H1 (cell line): ENCODE results near the gene CELF3.

Source experiments
- CTCF ChIP-seq, 3 experiments: IDR thresholded peaks; 1 replicate in 2 of 3; 2 replicates in 1 of 3; pipeline versions ENCODE4 v1.5.1 to v1.6.1; 2011; ENCODE audit warnings: low read length in 3 of 3, mild to moderate bottlenecking in 3 of 3, inconsistent platforms in 2 of 3, low read depth in 1 of 3, moderate library complexity in 1 of 3; ENCODE audit not compliant: insufficient read depth in 1 of 3; ENCODE audit errors: control extremely low read depth in 1 of 3
- EP300 ChIP-seq, 2 experiments: IDR thresholded peaks; 1 replicate in 1 of 2; 2 replicates in 1 of 2; pipeline ENCODE4 v1.6.1; 2011 to 2012; ENCODE audit warnings: low read depth in 2 of 2, low read length in 2 of 2, mild to moderate bottlenecking in 2 of 2, borderline replicate concordance in 1 of 2, inconsistent platforms in 1 of 2, moderate library complexity in 1 of 2
- EZH2 ChIP-seq: fragments of 200-600 bp; sonication (generic); IDR thresholded peaks from 2 replicates; pipeline ENCODE4 v1.7.1; 2012; ENCODE audit warnings: low read depth, mild to moderate bottlenecking, moderate library complexity, low read length, inconsistent platforms; ENCODE audit not compliant: severe bottlenecking
- GABPA ChIP-seq: IDR thresholded peaks from 2 replicates; pipeline ENCODE4 v1.6.1; 2011; ENCODE audit warnings: mild to moderate bottlenecking, low read length, moderate library complexity, borderline replicate concordance; ENCODE audit not compliant: insufficient read depth
- MAX ChIP-seq: IDR thresholded peaks from 2 replicates; pipeline ENCODE4 v1.6.1; 2012; ENCODE audit warnings: inconsistent platforms
- POLR2A ChIP-seq, 2 experiments: IDR thresholded peaks; 1 replicate in 1 of 2; 2 replicates in 1 of 2; pipeline ENCODE4 v1.6.1; 2011; ENCODE audit warnings: low read depth in 2 of 2, low read length in 2 of 2, mild to moderate bottlenecking in 2 of 2; ENCODE audit errors: control extremely low read depth in 1 of 2
- POLR2AphosphoS5 ChIP-seq: IDR thresholded peaks from 2 replicates; pipeline ENCODE4 v1.6.1; 2011; ENCODE audit warnings: low read depth, low read length
- TAF1 ChIP-seq: IDR thresholded peaks from 2 replicates; pipeline ENCODE4 v1.6.1; 2011; ENCODE audit warnings: mild to moderate bottlenecking, low read depth, low read length
- TCF12 ChIP-seq: IDR thresholded peaks from 2 replicates; pipeline ENCODE4 v1.6.1; 2011; ENCODE audit warnings: low read depth, mild to moderate bottlenecking, low read length
- YY1 ChIP-seq: IDR thresholded peaks from 2 replicates; pipeline ENCODE4 v1.6.1; 2011; ENCODE audit warnings: low read depth, mild to moderate bottlenecking, low read length

GRCh38 chr1:151720974-151721787 is 4.6 kb upstream of the CELF3 start, which contains the start of gene RIIAD1:
- TF ChIP-seq YY1 (no peak; the same call in none of the 2 replicates), EP300 (IDR thresholded peaks at IDR 0.05; ENCODE audit: borderline replicate concordance in 1 of 2, low read depth in 2 of 2, low read length in 2 of 2) (no peak), EZH2 (no peak), MAX (no peak), TCF12 (no peak), TAF1 (no peak), CTCF (IDR thresholded peaks at IDR 0.05; ENCODE audit: control extremely low read depth in 1 of 3, insufficient read depth in 1 of 3, low read depth in 1 of 3, low read length in 3 of 3) (no peak), POLR2A (IDR thresholded peaks at IDR 0.05; ENCODE audit: control extremely low read depth in 1 of 2, low read depth in 2 of 2, low read length in 2 of 2) (no peak), POLR2AphosphoS5 (no peak), GABPA (no peak)
